Posterior cingulate gyrus (tissue), 11 donors: Measurements from ENCODE around the gene PARVA.
A peak's percentile ranks its signal among the peaks of the same experiment; 100 is the strongest.

Experiments used
- DNase-seq, 10 donors: peaks; one replicate each; pipeline versions ENCODE4 v3.0.0 to v3.0.0-alpha.2; 2020 to 2021; ENCODE audit warnings: mixed read lengths in 3 of 10
- intact Hi-C: fragments of 100-400 bp; cut with DNase I; formaldehyde crosslinking; loops from one replicate; pipeline ENCODE4 v1.15.1; 2023

PARVA gene

GRCh38 chr11:12375720-12376119 lies 1.7 kb upstream of the PARVA start:
- DNase-seq, result no peak
- intact Hi-C loops, result no loop called here

- DNase-seq, result no peak
- intact Hi-C loops, result no loop called here
These were observed 901 bp upstream of the PARVA start for GRCh38 chr11:12376259-12377081.

- intact Hi-C loops, result no loop called here
- peak in 8 of 10 donors; percentile 21 to 84 (median 39) for DNase-seq
These were observed 638 bp downstream of the PARVA start for GRCh38 chr11:12377824-12378593.

- DNase-seq, result no peak
- intact Hi-C loops, result no loop called here
These were observed 3.4 kb downstream of the PARVA start for GRCh38 chr11:12380565-12381325.

GRCh38 chr11:12381875-12382274 lies 4.5 kb downstream of the PARVA start:
- intact Hi-C loops, result no loop called here
- no peak for DNase-seq

GRCh38 chr11:12382451-12382850 lies 5.1 kb downstream of the PARVA start:
- intact Hi-C loops, result no loop called here

GRCh38 chr11:12386309-12386708 lies 8.9 kb downstream of the PARVA start:
- no peak for DNase-seq
- intact Hi-C loops, result no loop called here

More at GRCh38 chr11:12382451-12382850, 5.1 kb downstream of the PARVA start:
- no peak for DNase-seq

GRCh38 chr11:12386745-12387144 lies 9.4 kb downstream of the PARVA start:
- intact Hi-C loops, result no loop called here
- no peak for DNase-seq

GRCh38 chr11:12388173-12388572 lies 10.8 kb downstream of the PARVA start:
- intact Hi-C loops, result no loop called here
- DNase-seq, result no peak

- intact Hi-C loops, result no loop called here
- no peak for DNase-seq
These were observed 11.7 kb downstream of the PARVA start for GRCh38 chr11:12388939-12389670.

GRCh38 chr11:12389676-12390657 lies 12.6 kb downstream of the PARVA start:
- intact Hi-C loops, result no loop called here
- DNase-seq, result no peak

GRCh38 chr11:12390687-12391110 lies 13.3 kb downstream of the PARVA start:
- intact Hi-C loops, result no loop called here
- DNase-seq, result no peak

- intact Hi-C loops, result no loop called here
- DNase-seq, result no peak
These were observed 15.3 kb downstream of the PARVA start for GRCh38 chr11:12392672-12393071.

- no peak for DNase-seq
- intact Hi-C loops, result no loop called here
These were observed 16.3 kb downstream of the PARVA start for GRCh38 chr11:12393691-12394090.

GRCh38 chr11:12394601-12395000 lies 17.2 kb downstream of the PARVA start:
- intact Hi-C loops, result no loop called here
- no peak for DNase-seq

- intact Hi-C loops, result no loop called here
- DNase-seq, result no peak
These were observed 18.0 kb downstream of the PARVA start for GRCh38 chr11:12395333-12395732.

GRCh38 chr11:12397931-12398334 lies 20.6 kb downstream of the PARVA start:
- intact Hi-C loops, result no loop called here
- DNase-seq, result no peak

GRCh38 chr11:12399355-12399754 lies 22.0 kb downstream of the PARVA start:
- no peak for DNase-seq
- intact Hi-C loops, result no loop called here

- DNase-seq, result no peak
- intact Hi-C loops, result no loop called here
These were observed 24.7 kb downstream of the PARVA start for GRCh38 chr11:12402025-12402424.
